G401 (cell line): ENCODE results near the gene HES6. TPM values are rescaled to one million over a fixed set of nuclear protein-coding genes. Genes with fewer than 3 reads are reported as not detected.
A peak's percentile ranks its signal among the peaks of the same experiment; 100 is the strongest.

Source experiments
- DNase-seq: peaks from one replicate; pipeline ENCODE4 v3.0.0-alpha.2; 2015; ENCODE audit warnings: low spot score
- in situ Hi-C: cut with HindIII; loops from 2 replicates; pipeline ENCODE4 v1.10.0; 2016; ENCODE audit warnings: low sequenced_read_pairs, mixed read lengths
- total RNA-seq: library from RNA; depleted of rRNA; stranded (reverse); fragments of >200 nt; shearing (Covaris generic); gene quantifications from 2 replicates; pipeline ENCODE4 v1.2.3, GENCODE V29; 2014

Gene HES6
- total RNA-seq, 1 experiment from 2014 or later, result 56.0 TPM

GRCh38 chr2:238257786-238258700 lies 18.2 kb upstream of the HES6 start:
- DNase-seq, result no peak

DNA sequence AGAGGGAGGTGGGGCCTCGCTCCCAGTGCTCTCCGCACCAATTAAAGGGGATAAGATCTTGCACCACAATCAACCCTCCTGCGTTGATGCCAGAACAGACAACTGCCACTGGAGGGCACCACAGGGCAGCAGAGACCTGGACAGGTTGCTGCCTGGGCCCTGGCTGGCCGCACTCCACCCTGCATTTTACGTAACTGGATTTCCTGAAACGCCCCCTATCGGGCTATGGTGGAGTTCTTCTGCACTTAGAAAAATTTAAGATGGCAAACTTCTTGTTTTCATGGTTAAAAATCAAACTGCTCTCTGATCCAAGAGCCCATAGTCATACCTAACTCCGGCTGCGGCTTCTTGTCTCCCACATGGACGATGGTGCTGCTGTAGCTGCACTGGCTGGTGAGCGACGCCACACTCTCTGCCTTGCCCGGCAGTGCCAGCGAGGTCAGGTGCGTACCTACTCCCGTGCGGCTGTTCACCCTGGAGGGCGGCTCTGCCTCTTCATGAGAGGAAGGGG lies 16.8 kb upstream of the HES6 start:
- in situ Hi-C loops, result no loop called here
- DNase-seq, result peak; percentile 87

More at GRCh38 chr2:238257786-238258700, 18.2 kb upstream of the HES6 start:
- in situ Hi-C loops, result no loop called here

GRCh38 chr2:238256111-238256510 lies 16.3 kb upstream of the HES6 start:
- no peak for DNase-seq
- in situ Hi-C loops, result no loop called here

DNA sequence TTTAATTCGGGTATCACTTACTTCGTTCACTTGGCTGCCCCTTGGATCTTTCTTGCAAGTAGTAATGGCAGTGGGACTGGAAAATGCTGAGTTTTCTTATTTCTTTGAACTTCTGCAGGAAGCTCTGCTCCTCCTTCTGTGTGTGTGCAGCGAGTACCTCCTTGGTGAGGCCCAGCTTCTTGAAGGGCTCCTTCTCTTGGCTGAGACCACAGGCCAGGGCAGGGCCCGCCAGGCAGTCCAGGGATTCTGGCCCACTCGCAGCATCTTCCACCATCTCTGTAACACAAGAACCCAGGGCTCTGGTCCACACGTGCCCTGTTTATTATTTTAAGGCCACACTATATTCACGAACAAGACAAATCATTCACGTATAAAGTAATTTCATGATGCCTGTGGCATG lies 15.8 kb upstream of the HES6 start:
- in situ Hi-C loops, result no loop called here

DNA sequence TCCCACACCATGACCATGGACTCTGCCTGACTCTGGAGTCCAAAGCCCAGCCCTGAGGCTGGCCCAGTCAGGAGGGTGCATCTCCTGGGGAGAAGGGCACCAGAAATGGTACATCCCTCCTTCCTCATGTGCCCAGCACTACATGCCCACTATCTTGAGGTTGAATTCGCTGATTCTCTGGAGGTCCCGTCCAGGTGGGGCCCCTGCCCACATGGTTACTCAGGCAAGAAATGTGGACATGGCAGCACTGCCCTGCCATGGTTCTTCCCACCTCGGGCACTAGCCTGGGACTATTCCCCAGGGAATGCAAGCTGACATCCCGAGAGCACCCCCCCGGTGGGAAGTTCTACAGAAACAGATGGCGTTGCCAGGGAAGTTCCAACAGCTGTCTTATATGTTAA lies 15.3 kb upstream of the HES6 start:
- no peak for DNase-seq
- in situ Hi-C loops, result no loop called here

More for the DNA sequence above, 15.8 kb upstream of the HES6 start:
- DNase-seq, result no peak

DNA sequence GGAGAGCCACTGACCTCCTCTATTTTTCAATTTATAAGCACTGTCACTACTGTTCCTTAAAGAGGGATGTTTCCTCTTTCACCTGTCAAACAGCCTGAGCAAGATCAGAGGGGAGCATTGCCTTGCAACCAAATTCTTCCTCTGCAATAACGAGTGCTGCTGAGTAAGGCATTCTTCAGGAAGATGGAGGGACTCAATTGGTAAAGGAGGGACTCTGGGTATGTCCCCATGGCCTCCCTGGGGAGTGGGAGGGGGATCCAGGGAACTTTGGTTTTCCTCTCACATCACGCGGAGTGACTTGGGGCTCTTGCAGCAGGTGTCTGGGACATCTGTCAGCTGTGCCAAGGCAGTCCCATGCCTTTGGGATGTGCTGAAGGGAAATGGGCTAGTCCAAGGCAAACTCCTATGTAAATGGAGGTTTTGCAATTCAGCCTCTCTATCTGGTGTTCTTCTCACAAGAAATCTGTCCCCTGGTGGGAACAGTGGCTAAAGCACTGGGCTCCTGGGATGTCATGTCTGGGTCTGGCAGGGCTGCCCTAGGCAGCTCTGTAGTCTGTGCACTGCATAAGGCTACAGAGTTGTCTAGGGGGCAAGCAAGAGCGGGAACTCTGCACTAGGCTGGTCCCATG lies 14.4 kb upstream of the HES6 start:
- no peak for DNase-seq
- in situ Hi-C loops, result no loop called here

- no peak for DNase-seq
- in situ Hi-C loops, result no loop called here
Measured at GRCh38 chr2:238252766-238253630, 13.2 kb upstream of the HES6 start.

GRCh38 chr2:238251986-238252385 lies 12.1 kb upstream of the HES6 start:
- DNase-seq, result no peak
- in situ Hi-C loops, result no loop called here

DNA sequence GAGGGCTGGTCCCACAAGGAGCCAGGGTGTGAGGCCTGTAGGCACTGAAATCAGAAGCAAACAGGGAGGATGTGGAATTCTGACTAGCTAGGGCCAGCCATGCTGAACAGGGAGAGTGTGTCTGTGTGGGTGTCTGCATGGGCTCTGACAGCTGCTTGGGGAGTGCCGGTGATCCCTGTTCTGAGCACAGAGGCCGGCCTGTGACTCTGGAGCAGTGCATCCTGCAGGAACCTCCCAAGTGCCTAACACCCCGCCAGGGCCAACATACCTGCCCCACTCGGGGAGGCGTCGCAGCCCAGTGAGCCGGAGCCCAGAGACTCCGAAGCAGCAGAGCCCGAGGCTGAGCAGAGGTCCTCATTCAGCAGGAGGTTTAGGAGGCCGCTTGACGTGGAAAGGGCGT lies 11.5 kb upstream of the HES6 start:
- in situ Hi-C loops, result no loop called here
- no peak for DNase-seq

GRCh38 chr2:238250896-238251295 lies 11.1 kb upstream of the HES6 start:
- in situ Hi-C loops, result no loop called here
- no peak for DNase-seq

DNA sequence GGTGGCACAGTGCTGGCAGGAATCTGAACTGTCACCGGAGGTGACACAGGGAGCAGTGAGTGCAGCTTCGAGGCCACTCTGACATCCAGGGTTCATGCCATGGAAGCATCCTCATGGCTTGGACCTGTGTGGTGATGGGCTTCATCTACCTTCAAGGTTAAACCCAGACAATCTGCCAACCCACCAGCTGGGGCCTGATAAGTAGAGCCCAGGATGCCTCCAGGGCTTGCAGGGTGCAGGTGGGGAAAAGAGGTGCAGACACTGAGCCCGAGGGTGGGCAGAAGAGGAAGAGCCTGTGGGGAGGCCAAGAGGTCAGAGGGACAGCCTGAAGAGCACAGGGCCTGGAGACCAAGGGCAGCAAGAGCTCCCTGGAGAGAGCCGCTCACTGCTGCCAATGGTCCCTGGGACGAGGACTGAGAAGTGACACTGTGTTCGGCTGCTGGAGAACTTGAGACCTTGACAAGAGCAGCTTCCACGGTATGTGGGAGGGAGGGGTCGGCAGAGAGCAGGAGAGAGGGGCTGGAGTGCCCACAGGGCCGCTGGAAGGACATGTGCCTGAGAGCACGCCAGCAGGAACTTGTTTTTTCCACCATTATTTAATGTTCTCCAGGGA lies 8.1 kb upstream of the HES6 start:
- DNase-seq, result no peak

GRCh38 chr2:238247002-238247822 lies 7.4 kb upstream of the HES6 start:
- in situ Hi-C loops, result no loop called here
- DNase-seq, result no peak

More for the DNA sequence above, 8.1 kb upstream of the HES6 start:
- in situ Hi-C loops, result no loop called here

DNA sequence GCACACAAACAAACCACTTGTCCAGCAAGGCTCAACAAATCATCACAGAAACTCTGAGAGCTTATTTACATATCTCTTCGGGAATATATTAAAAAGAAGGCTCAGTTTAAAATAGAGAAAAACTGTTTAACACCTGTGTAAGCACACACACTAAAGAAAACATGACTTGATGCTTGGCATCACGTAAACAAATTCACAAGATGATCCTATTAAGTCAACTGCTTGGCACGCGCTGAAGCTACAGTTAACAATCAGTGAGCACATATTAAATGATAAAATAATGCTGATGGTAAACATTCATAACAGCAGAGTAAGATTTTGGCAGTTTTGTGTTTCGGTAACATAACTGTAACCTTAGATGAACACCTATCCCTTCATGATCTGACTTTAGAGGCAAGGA lies 4.3 kb upstream of the HES6 start:
- DNase-seq, result no peak
- in situ Hi-C loops, result no loop called here

DNA sequence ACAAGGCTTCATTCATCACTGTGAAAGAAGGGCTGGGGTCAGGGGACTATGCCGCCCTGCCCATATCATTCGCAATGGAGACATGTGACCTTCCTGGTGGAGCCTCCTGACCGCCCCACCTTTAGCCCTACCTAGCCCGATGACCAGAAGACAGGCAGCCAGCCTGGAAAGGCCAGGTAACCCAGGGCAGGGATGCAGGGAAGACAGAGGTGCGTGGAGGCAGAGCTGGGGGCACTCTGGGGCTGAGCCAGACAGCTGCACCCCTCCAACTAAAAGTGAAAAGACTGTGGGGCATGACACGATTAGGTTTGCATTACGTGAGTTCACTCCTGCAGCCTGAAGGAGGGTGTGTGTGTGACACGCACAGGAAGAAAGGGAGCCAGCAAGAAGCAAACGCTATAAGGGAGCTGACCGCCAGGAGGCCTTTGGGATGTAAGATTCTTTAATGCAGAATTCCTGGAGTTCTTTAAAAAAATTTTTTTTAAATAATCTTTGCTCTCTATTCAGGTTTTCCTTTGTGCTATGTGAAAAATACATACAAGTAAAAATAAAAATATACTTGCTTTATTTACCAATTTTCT lies 3.7 kb upstream of the HES6 start:
- in situ Hi-C loops, result no loop called here
- no peak for DNase-seq

GRCh38 chr2:238242731-238243495 lies 3.1 kb upstream of the HES6 start:
- in situ Hi-C loops, result no loop called here
- no peak for DNase-seq

GRCh38 chr2:238241970-238242369 lies 2.1 kb upstream of the HES6 start:
- in situ Hi-C loops, result no loop called here
- DNase-seq, result no peak
